Right atrium auricular region (tissue), 2 donors: ENCODE results near the gene TAB2. TPM values are rescaled to one million over a fixed set of nuclear protein-coding genes. Genes with fewer than 3 reads are reported as not detected.

ENCODE experiments used
- DNase-seq: peaks from one replicate; pipeline ENCODE4 v3.0.0-alpha.2; 2019; ENCODE audit warnings: low spot score
- H3K27ac ChIP-seq, 2 donors: fragments of 200-600 bp; sonication (generic); 1 replicate in 1 of 2; 2 replicates in 1 of 2; pipeline ENCODE4 v1.5.1; 2016 to 2019
- H3K27me3 ChIP-seq, 2 donors: fragments of 200-600 bp; sonication (generic); one replicate each; pipeline versions ENCODE4 v1.5.1 to v1.6.0; 2017 to 2019
- H3K36me3 ChIP-seq: fragments of 200-600 bp; sonication (generic); one replicate; pipeline ENCODE4 v1.5.1; 2016
- H3K4me1 ChIP-seq, 2 donors: fragments of 200-600 bp; sonication (generic); one replicate each; pipeline versions ENCODE4 v1.5.1 to v1.6.0; 2017 to 2019
- H3K4me3 ChIP-seq, 2 donors: fragments of 200-600 bp; sonication (generic); 1 replicate in 1 of 2; 2 replicates in 1 of 2; pipeline ENCODE4 v1.5.1; 2017 to 2019; ENCODE audit warnings: mild to moderate bottlenecking in 1 of 2, moderate library complexity in 1 of 2
- H3K9me3 ChIP-seq, 2 donors: fragments of 200-600 bp; sonication (generic); one replicate each; pipeline ENCODE4 v1.5.1; 2019
- total RNA-seq, 2 donors: library from RNA; depleted of rRNA; stranded (reverse); fragments of >200 nt; gene quantifications; one replicate each; pipeline ENCODE4 v1.1.0, GENCODE V29; 2016
- TF ChIP-seq, protein P1 (sequence below), 2 donors: fragments of 200-600 bp; sonication (generic); IDR thresholded peaks; one replicate each; pipeline ENCODE4 v1.5.1; 2019; ENCODE audit warnings: antibody characterized with exemption in 2 of 2

The TAB2 gene
- total RNA-seq, 2 donors from 2014 or later, result 51.8 to 58.5 TPM

DNA sequence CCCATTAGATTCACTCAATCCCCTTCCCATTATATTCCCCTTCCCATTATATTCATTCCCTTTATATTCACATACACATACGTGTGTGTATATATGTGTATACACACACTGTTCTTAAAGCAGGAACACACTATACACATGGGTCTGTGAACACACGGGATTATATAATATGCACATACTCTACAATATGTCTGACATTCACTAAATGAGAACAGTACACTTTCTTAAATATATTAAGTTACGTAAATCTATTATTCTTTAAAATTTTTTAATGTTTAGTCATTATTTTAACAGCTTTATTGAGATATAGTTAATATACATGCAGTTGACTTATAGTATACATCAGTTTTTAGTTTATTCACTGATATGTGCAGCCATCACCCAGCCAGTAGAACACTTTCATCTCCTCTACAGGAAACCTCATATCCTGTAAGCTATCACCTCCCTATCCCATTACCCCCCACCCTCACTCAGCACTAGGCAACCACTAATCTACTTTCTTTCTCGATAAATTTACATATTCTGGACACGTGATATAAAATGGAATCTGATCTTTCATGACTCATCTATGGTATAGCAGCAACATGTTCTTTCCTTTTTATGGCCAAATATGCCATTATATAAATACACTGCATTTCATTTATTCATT, 68.6 kb downstream of the TAB2 start:
- H3K27ac ChIP-seq, result no peak overlapping the region
- no peak overlapping the region for H3K4me3 ChIP-seq
- H3K4me1 ChIP-seq, result no peaks in the 10 kb centered on the region
- no peaks in the 10 kb centered on the region for H3K9me3 ChIP-seq
- peaks cover 13% of the 10 kb centered on the region for H3K36me3 ChIP-seq
- no peaks in the 10 kb centered on the region for H3K27me3 ChIP-seq
- DNase-seq, result no peak
- TF ChIP-seq, protein P1, sequence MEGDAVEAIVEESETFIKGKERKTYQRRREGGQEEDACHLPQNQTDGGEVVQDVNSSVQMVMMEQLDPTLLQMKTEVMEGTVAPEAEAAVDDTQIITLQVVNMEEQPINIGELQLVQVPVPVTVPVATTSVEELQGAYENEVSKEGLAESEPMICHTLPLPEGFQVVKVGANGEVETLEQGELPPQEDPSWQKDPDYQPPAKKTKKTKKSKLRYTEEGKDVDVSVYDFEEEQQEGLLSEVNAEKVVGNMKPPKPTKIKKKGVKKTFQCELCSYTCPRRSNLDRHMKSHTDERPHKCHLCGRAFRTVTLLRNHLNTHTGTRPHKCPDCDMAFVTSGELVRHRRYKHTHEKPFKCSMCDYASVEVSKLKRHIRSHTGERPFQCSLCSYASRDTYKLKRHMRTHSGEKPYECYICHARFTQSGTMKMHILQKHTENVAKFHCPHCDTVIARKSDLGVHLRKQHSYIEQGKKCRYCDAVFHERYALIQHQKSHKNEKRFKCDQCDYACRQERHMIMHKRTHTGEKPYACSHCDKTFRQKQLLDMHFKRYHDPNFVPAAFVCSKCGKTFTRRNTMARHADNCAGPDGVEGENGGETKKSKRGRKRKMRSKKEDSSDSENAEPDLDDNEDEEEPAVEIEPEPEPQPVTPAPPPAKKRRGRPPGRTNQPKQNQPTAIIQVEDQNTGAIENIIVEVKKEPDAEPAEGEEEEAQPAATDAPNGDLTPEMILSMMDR (IDR thresholded peaks at IDR 0.05), result no peak

DNA sequence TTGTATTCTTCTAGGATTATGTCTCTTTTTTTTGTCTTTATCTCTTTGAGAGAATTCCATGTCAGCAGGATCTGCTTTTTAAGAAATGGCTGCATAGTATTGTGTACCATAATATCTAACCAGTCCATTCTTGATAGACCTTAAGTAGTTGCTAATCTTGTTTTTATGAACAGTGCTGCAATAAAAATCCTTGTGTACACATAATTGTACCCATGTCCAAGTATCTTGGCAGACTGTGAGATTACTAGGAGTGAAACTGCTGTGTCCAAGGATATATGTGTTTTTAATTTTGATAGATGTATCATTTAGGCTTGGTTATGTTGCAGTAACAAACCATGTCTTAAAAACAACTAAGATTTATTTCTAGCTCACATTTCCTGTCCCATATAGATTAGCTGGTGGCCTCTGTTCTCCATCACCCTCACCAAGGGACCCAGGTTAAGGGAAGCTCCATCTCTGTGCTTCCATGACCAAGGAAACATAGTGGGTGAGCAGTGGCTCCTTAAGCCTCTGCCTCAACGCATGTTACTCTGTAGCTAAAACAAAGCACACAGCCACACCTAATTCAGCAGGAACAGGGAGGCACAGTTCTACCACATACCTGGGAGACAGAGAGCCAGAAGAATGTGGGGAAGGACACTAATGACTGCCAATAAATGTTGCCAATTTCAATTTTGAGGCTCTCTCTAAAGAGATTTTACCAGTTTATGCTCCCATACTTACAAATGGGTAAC, 70.4 kb downstream of the TAB2 start:
- Histone ChIP-seq H3K27ac (no peak overlapping the region), H3K27me3 (no peaks in the 10 kb centered on the region), H3K36me3 (peaks cover 9% of the 10 kb centered on the region), H3K4me3 (no peak overlapping the region), H3K4me1 (no peaks in the 10 kb centered on the region), H3K9me3 (no peaks in the 10 kb centered on the region)
- TF ChIP-seq, protein P1 (IDR thresholded peaks at IDR 0.05), result no peak
- DNase-seq, result no peak

DNA sequence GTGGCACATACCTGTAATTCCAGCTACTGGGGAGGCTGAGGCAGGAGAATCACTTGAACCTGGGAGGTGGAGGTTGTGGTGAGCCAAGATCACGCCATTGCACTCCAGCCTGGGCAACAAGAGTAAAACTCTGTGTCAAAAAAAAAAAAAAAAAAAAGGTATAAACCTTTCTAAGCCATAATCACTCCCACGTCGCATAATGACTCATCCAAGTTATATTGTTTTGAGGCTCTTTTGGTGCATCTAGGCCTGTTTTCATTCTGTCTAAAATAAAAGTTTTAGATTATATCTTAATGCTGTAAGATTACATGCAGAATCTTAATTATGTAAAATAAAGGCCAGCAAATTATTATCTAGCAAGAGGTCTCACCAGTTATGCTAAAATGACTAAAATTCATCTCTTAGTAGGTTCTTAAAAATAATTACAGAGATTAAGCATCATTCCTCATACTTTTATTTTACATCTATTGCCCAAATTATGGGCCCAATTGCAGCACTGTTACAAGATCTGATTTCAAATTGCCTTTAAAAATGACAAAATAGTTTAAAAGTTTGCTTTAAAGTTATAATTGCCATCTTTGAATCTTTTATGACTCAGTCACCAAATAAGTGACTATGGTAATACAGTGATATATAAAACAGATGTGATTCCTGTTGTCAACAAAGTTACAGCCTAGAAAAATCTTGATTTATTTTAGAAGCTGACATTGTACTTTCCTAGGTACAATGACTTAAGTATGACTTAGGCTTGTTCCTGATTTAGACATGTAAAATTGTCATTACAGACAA, 72.2 kb downstream of the TAB2 start:
- no peak for DNase-seq
- H3K4me1 ChIP-seq, result no peaks in the 10 kb centered on the region
- no peaks in the 10 kb centered on the region for H3K27me3 ChIP-seq
- no peaks in the 10 kb centered on the region for H3K36me3 ChIP-seq
- H3K27ac ChIP-seq, result no peak overlapping the region
- no peaks in the 10 kb centered on the region for H3K9me3 ChIP-seq
- H3K4me3 ChIP-seq, result no peak overlapping the region
- TF ChIP-seq, protein P1 (IDR thresholded peaks at IDR 0.05), result no peak

DNA sequence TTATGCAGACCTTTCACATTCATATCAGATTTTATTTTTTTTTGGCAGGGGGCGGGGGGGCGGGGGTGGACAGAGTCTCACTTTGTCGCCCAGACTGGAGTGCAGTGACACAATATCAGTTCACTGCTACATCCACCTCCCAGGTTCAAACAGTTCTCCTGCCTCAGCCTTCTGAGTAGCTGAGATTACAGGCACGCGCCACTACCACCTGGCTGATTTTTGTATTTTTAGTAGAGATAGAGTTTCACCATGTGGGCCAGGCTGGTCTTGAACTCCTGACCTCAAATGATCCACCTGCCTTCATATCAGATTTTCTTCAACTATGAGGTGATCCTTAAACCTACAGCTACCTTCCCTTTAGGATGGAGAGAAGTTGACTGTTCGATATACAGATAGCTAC, 74.6 kb downstream of the TAB2 start:
- H3K9me3 ChIP-seq, result no peaks in the 10 kb centered on the region
- no peaks in the 10 kb centered on the region for H3K27me3 ChIP-seq
- H3K4me3 ChIP-seq, result no peak overlapping the region
- TF ChIP-seq, protein P1 (IDR thresholded peaks at IDR 0.05), result no peak
- H3K4me1 ChIP-seq, result no peaks in the 10 kb centered on the region
- no peak for DNase-seq
- H3K36me3 ChIP-seq, result no peaks in the 10 kb centered on the region
- no peak overlapping the region for H3K27ac ChIP-seq

DNA sequence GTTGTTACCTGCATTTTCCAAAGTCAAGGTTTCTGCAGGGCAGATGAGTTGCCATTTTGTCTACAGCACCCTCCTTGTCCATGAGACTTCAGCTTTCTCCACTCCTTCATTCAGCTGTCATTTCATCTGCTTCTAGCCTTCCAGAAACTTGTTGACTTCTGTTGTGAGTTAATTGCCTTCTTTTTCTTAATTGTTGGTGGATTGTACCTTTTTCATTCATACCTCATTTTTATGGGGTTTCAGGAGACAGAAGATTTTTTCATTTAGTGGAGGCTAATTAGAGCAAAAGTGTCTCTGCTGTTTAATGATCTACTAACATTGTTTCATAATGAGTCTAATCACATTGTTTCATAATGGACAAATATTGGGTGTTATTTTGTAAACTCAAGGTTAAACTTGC, 75.0 kb downstream of the TAB2 start:
- no peaks in the 10 kb centered on the region for H3K9me3 ChIP-seq
- H3K27ac ChIP-seq, result no peak overlapping the region
- H3K4me3 ChIP-seq, result no peak overlapping the region
- H3K27me3 ChIP-seq, result no peaks in the 10 kb centered on the region
- no peak for DNase-seq
- no peaks in the 10 kb centered on the region for H3K4me1 ChIP-seq
- peaks cover 1% of the 10 kb centered on the region for H3K36me3 ChIP-seq
- TF ChIP-seq, protein P1 (IDR thresholded peaks at IDR 0.05), result no peak
